ENCODE results near the gene CCDC102B.
"Not testable (repeated sequence)": the region's sequence is repeated elsewhere in the genome, so short reads cannot be mapped to it uniquely, and the experiment has no call there.

The CCDC102B gene

DNA sequence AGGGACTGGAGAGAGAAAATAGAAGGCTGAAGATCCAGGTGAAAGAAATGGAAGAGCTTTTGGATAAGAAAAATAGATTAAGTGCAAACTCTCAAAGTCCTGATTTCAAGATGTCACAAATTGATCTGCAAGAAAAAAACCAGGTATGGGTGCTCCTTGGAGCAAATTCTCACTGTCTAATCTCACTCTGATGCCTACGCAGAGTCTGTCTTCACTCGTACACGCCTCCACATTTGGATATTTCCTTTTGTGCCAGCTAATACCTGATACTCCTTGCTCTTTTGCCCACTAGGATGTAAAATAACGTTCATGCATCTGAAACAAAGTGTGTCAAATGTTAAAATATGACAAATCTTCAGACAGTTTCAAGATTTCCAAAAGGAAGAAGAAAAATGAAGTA lies 99.4 kb downstream of the CCDC102B start:
- DNase-seq (ENCODE audit: low read depth in 1 of 2, low spot score in 1 of 2), result no peak

DNA sequence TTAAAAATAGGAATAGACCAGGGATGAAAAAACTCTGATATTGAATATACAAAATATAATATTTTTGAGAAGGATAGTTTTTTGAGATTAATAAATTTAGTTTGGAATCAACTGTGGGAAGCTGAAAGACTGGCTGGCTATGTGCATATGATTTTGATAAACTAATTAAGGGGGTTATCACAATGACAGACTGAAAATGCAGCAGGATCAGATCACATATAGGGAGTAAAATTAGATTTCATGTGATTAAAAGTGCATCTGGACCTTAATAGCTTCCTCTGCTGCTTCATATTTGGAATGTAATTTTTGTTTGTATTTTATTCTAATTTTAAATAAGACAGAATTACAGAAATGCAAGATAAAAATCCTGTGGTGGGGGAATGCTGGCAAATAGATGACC lies 111.7 kb downstream of the CCDC102B start:
- no peak for DNase-seq (ENCODE audit: low read depth in 1 of 2, low spot score in 1 of 2)

DNA sequence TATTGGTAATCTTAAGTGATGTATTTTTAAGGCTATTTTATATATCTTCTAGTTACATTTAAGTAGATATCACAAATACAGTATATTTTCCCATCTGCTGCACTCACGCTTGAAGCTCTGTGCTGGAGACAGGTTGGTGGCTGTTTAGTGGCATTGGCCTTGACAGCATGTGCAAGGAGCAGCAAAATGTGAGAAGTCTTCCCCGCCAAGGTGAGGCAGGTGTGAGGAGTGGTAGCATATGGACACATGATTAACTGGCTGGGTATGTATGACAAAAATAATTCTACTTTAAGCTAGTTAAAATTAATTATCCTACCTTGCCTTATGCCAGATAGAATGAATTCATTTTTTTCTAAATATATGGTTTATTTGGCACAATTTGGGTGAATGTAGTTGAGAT lies 117.2 kb downstream of the CCDC102B start:
- DNase-seq (ENCODE audit: low read depth in 1 of 2, low spot score in 1 of 2), result no peak

DNA sequence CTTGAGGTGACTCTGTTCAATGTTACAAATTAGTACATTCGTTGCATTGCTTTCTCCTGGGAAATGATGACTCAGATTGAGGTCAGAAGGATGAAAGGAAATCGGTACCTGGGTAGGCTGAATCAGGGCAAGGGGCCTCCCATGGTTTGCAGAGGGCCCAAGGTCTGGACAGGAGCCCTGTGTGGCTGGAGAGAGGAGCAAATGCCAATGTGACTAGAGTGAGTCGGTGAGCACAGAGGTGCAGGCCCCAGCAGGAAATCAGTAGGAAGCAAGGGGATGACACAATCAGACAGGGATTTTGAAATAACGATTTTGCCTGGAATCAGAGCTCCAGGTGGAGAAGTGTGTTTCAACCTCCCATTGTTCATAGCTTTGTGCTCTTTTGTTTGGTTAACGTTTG lies 118.9 kb downstream of the CCDC102B start:
- DNase-seq (ENCODE audit: low read depth in 1 of 2, low spot score in 1 of 2), result no peak

DNA sequence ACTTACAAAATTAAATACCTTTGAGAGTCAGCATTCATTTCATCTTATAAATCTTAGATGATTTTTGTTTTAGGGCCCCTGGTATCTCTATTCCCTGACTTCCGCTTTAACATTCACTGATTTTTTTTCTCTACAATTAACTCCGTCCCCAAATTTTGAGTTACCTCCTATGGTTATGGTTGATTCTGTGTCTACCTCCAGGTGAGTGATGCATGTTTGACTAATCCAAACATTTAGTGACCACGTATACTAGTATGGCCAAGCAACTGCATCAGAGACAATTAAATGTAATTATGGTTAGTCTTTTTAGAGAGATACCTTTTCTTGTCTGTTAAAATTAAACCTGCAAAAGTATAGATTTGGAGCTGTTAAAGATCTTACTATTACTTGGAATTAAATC lies 120.3 kb downstream of the CCDC102B start:
- DNase-seq (ENCODE audit: low read depth in 1 of 2, low spot score in 1 of 2), result no peak

DNA sequence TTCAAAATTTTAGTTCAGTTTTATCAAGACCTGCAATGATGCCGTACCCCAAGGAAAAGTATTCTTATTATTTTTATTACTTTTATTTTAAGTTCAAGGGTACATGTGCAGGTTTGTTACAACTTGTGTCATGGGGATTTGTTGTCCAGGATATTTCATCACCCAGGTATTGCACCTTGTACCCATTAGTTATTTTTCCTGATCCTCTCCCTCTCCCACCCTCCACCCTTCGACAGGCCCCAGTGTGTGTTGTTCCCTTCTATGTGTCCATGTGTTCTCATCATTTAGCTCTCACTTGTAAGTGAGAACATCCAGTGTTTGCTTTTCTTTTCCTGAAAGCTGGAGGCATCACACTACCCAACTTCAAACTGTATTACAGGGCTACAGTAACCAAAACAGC lies 122.0 kb downstream of the CCDC102B start:
- no peak for DNase-seq (ENCODE audit: low read depth in 1 of 2, low spot score in 1 of 2)

DNA sequence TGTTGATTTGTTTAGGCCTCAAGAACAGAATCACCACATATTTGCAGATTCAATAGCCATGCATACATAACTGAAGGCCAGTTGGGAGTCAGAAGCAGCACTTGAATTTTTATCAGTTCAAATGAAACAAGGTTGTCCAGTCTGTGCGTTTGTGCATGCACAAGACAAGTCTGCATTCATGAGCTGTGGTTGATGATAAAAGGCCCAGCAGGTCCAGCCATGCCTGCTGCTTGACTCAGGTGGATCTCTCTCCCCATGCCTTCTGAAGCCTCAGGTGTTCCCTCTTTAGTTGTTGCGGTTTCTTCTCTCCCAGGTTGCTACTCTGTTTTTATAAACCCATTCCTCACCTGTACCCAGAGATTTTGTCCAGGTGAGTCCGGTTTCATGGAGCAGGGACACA lies 124.5 kb downstream of the CCDC102B start:
- DNase-seq (ENCODE audit: low read depth in 1 of 2, low spot score in 1 of 2), result no peak

DNA sequence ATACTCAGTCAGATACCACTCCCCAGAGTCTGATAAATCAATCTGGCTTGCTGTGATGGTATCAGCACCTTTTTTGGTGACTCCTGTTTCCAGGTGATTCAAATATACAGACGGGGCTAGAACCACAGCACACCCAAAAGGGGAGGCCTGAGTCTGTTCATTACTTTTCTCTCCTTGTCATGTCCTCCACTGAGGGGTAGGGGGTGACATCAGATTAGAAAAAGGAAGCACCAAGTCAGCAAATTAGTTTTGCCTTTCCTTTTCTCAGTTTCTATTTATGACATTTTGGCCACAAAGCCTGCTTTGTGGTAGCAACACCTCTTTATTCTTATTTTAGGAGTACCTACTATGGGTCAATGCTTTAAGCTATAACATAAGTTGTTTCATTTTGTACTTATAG lies 127.4 kb downstream of the CCDC102B start:
- no peak for DNase-seq (ENCODE audit: low read depth in 1 of 2, low spot score in 1 of 2)

DNA sequence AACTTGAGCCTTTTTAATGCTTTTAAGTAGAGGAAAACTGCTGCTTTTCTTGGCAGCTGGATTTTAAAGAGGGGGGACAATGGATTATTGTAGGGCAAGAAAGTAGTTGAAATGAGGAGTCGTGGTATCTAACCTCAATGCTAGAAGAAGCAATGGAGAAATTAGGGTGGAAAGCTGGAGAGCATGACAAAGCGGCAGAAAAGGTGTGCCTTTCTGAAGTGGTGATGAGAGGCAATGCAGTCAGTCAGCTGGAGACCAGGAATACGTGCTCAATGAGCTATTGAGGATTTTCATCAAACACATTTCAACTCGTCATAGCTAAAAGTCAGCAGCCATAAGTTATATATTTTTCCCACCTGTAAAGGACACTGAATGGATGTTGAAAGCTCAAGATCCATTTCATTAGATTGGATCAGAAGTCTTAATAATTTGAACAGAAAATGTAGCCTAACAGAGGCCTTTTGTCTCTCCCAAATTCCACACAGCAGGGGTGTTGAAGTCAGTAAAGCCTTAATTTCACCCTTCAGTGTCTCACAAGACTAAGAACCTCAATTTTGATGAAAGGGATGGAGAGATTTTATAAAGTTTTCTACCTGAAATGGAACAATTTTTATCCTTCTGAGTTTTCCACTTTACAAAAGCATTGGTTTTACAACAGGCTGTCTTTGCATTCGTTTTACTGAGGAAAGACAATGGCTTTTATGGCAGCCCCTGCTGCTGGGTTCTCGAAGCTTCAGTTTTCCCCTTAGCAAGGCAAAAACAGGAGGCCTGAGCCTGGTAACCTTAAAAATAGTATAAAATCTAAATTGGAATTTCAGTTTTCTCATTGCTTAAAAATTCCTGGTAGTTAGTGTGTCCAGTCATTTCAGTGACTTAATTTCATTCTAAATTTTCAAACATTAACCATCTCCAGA lies 131.1 kb downstream of the CCDC102B start:
- DNase-seq (ENCODE audit: low read depth in 1 of 2, low spot score in 1 of 2), result no peak

DNA sequence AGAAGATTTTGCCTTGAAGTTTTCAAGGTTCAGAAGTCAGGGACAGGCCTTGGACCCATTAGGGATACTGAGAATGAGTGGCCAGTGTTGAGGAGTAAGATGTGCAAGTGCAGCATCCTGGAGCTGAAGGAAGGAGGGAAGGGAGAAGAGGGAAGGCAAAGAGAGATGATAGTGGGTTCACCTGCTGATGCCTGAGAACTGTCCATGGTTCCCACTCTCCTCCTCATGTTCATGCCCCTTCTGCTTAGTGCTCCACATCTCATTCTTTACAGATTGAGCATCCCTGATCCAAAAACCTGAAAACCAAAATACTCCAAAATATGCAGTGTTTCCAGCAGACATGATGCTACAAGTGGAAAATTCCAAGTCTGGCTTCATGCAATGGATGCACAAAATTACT lies 137.8 kb downstream of the CCDC102B start:
- no peak for DNase-seq (ENCODE audit: low read depth in 1 of 2, low spot score in 1 of 2)

DNA sequence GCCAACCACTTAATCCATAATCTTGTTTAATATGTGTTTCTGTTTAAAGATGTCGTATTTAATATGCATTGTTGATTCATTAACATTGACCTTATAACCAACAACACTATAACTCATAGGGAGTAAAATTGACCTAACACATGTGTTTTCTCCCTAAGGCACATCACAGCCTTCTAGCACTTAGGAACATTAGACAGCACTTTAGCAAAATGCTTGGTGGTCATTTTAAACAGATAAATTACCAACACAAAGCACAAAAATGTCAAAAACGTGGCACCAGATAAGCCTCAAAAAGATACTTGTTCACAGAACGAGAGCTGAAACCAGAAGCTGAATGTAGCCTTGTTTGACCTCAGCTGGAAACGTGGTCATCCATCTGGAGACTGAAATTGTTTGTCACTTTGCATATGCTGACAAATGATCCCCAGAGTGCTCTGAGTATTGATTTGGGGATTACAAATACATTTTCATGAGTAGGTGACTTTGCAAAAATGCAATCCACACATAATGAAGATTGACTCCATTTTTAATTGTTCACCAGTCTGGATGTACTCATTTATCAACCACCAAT lies 139.2 kb downstream of the CCDC102B start:
- DNase-seq (ENCODE audit: low read depth in 1 of 2, low spot score in 1 of 2), result no peak

DNA sequence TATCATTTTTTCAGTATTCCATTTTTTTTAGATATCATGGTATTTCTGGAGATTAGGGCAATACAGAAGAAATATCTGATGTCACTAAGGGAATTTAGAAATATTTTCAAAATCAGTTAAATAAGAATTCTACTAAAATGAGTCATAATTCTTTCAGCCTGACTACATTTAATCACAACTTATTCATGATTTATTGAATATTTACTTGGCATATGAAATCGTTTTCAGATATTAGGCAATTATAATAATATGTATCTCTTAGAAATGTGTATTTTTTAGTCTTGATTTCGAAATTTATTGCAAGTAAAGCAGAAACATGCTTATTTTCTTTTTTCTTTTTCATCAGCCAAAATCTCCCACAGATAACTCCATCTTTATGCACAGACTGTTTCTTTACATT lies 142.2 kb downstream of the CCDC102B start:
- no peak for DNase-seq (ENCODE audit: low read depth in 1 of 2, low spot score in 1 of 2)

DNA sequence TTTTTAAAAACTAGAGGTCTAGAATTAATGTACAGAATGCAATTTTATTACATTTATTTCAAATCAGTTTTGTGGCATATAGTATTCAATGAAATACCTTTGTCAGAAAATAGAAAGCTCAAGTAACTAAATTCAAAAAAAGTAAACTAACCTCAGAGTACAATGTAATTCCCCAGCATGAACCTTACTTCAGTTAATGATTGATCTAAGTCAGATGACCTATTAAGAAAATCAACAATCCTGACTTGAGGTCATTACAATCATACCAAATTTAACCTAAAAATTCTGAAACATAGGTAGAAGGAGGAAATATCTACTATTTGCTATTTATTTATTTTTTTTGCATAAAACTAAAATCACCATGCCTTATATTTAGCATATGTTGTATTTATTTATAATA lies 142.9 kb downstream of the CCDC102B start:
- DNase-seq (ENCODE audit: low read depth in 1 of 2, low spot score in 1 of 2), result no peak

DNA sequence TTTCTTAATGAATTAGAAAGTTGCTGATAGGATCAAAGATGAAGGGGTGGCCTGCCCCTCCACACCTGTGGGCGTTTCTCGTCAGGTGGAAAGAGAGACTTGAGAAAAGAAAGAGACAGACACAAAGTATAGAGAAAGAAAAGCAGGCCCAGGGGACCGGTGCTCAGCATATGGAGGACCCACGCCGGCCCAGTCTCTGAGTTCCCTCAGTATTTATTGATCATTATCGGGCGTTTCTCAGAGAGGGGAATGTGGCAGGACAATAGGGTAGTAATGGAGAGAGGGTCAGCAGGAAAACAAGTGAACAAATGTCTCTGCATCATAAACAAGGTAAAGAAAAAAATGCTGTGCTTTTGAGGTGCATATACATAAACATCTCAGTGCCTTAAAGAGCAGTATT lies 144.3 kb downstream of the CCDC102B start:
- DNase-seq (ENCODE audit: low read depth in 1 of 2, low spot score in 1 of 2), result no peak

DNA sequence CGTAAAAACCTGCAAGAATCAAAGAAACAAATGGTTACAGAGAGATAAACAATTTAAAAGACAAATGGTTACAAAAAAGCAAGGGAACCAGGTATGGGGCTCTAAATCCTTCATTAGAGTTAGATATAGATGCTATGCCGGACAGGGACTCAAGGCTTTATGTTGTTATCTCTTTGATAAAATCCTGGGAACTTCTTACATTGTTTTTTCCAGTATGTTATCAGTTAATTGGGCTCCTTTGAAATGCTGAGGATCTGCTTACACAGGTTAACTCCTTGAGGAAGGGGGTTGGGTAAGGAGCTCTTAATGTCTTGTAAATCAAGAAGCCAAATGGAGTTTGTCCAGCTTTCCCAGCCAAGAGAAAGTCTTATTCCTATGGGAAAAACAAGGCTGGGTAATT lies 146.0 kb downstream of the CCDC102B start:
- DNase-seq (ENCODE audit: low read depth in 1 of 2, low spot score in 1 of 2), result not testable (repeated sequence)

DNA sequence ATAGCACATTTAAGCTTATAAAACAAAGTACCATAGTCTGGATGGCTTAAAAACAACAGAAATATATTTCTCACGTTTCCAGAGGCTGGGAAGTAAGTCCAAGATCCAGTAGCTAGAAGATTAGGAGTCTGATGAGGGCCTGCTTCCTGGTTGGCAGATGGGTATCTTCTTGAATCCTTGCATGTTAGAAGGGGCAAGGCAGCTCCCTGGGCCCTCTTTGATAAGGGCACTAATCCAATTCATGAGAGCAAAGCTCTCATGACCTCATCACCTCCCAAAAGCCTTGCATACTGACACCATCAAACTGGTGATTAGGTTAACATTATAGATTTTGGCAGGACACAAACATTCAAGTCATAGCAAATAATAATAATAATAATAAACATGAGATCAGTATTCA lies 146.4 kb downstream of the CCDC102B start:
- no peak for DNase-seq (ENCODE audit: low read depth in 1 of 2, low spot score in 1 of 2)

DNA sequence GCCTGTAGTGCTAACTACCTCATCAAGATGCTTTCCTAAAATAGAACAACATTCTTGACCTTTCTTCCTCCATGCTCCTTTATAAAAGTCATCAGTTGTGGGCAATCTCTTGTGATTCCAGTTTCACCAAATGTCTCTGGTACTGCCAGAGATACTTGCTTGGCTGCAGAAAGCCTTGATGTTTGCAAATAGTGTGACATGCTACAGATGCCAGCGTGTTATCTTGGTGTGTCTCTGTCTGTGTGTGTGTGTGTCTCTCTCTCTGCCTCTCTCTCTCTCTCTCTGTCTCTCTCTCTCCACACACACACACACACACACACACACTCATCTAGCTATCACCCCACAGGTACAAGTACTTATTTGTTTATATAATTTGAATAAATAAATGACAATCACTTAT lies 146.9 kb downstream of the CCDC102B start:
- no peak for DNase-seq (ENCODE audit: low read depth in 1 of 2, low spot score in 1 of 2)

DNA sequence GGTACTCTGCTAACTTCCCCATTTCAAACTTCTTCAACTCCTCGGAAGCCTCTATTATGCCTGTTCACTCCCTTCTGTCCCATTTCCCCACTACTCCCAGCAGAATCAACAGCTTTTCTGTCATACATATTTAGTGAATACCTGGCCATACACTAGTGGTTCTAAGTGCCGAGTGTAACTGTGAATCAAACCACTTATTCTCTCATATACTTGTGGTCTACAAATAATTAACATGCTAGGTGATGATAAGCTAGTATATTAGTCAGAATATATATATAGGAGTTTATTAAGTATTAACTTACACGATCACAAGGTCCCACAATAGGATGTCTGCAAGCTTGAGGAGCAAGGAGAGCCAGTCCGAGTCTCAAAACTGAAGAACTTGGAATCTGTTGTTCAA lies 150.7 kb downstream of the CCDC102B start:
- no peak for DNase-seq (ENCODE audit: low read depth in 1 of 2, low spot score in 1 of 2)

DNA sequence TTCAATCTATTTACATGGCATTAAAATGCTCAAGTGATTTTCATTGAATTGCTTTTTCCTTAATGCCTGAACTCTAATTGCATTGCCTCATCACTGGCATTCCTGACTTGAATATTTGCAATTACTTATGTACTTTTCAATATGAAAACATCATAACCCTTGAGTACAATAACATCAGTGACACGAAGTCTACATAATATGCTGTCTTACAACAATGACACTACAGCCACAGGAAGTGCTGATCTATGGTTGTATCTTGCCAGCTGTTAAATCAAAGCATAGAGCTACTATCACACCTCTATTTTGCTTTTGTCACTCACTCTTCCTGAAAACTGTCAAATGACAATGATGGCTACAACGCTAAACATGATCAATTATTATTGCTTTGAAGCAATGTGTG lies 156.9 kb downstream of the CCDC102B start:
- no peak for DNase-seq (ENCODE audit: low read depth in 1 of 2, low spot score in 1 of 2)

DNA sequence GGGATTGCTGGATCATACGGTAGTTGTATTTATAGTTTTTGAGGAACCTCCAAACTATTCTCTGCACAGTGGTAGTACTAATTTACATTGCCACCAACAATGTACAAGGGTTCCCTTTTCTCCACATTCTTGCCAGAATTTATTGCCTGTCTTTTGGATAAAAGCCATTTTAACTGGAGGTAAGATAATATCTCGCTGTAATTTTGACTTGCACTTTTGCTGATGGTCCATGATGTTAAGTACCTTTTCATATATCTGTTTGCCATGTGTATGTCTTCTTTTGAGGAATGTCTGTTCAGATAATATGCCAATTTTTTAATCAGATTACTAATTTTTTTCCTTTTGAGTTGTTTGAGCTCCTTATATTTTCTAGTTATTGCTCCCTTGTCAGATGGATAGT lies 158.8 kb downstream of the CCDC102B start:
- DNase-seq (ENCODE audit: low read depth in 1 of 2, low spot score in 1 of 2), result no peak

DNA sequence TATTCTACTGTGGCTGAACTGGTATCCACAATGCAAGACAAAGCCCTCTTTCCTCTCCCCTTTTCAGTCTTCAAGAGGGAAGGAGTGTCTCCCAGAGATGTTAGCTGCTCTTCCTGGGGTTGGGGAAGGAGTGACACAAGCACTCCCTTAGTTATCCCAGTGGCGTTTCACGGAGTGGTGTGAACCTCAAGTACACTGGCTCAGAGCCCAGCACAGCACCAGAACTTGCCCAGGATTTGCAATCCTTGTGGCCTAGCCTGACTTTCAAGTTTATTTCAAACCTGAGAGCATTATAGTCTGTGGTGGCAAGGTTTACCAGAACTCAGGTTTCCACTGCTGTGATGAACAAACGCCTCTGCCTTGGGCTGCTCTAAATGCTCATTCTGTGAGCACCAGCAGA lies 162.5 kb downstream of the CCDC102B start:
- DNase-seq (ENCODE audit: low read depth in 1 of 2, low spot score in 1 of 2), result no peak

DNA sequence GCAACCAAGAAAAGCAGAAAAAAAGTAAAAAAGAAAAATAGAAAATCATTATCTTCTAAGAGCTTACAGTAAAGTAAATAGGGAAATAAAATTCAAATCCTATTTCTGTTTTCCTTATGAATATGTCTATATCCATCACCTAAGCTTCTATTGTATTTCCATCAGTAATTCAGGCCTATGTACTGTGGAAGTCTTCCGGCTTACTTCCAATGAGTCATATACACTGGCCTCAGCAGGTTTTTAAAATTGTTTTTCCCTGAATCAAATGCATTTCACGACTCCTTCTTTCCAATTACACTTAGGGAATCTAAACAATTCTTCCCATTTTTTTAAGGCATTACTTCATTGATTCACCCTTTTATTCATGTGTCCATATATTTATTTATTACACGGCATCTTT lies 164.7 kb downstream of the CCDC102B start:
- no peak for DNase-seq (ENCODE audit: low read depth in 1 of 2, low spot score in 1 of 2)

DNA sequence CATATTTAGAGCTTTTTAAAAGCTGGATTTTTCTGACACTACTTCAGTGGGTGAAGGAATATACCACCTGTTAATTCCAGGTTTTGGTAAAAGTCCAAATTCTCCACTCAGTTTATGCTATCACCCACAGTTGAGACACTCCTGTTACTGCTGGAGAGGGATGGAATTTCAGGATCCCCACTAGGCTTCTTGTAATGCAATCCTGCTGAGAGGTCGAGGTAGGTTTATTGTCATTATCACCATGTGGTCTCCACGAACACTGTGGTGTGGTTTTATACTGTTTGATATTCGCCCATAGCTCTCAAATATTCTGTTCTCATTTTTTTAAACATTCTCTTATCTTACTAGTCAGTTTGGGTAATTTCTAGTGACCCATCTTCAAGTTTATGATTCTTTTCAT lies 167.9 kb downstream of the CCDC102B start:
- no peak for DNase-seq (ENCODE audit: low read depth in 1 of 2, low spot score in 1 of 2)

All from activated CD4-positive, alpha-beta T cell treated with anti-CD3 and anti-CD28 coated beads, Interleukin-2, amount 50 U/mL, for 24 hours (primary cell).